ENCODE measurements around the gene KRTAP4-4.
"Not testable (repeated sequence)": the region's sequence is repeated elsewhere in the genome, so short reads cannot be mapped to it uniquely, and the experiment has no call there.

Gene KRTAP4-4

DNA sequence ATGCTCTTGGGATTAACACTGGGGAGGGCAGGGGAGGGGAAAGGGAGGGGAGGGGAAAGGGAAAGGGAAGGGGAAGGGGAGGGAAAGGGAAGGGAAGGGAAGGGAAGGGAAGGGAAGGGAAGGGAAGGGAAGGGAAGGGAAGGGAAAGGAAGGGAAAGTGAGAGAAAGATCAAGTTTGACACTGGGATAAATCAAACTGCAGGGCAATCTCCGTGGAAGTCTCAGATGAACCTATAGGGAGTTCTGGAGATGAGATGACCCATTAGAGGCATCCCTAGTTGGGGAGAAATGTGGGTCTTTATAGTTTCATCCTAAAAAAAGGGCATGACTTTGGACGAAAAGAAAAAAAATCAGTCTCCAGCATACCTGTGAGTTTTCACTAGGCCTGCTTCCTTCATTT is 38.8 kb downstream of the KRTAP4-4 start:
- DNase-seq (ENCODE audit: low read depth) = no peak
- no peak overlapping the region for H3K4me3 ChIP-seq (ENCODE audit: low read depth, low read length)
- TF ChIP-seq, protein P1, sequence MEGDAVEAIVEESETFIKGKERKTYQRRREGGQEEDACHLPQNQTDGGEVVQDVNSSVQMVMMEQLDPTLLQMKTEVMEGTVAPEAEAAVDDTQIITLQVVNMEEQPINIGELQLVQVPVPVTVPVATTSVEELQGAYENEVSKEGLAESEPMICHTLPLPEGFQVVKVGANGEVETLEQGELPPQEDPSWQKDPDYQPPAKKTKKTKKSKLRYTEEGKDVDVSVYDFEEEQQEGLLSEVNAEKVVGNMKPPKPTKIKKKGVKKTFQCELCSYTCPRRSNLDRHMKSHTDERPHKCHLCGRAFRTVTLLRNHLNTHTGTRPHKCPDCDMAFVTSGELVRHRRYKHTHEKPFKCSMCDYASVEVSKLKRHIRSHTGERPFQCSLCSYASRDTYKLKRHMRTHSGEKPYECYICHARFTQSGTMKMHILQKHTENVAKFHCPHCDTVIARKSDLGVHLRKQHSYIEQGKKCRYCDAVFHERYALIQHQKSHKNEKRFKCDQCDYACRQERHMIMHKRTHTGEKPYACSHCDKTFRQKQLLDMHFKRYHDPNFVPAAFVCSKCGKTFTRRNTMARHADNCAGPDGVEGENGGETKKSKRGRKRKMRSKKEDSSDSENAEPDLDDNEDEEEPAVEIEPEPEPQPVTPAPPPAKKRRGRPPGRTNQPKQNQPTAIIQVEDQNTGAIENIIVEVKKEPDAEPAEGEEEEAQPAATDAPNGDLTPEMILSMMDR (IDR thresholded peaks at IDR 0.05; ENCODE audit: low read depth, low read length, missing control alignments) = no peak

GRCh38 chr17:41119696-41120690 is 40.6 kb downstream of the KRTAP4-4 start:
- not testable (repeated sequence) for H3K4me3 ChIP-seq (ENCODE audit: low read depth, low read length); DNase-seq (ENCODE audit: low read depth)

DNA sequence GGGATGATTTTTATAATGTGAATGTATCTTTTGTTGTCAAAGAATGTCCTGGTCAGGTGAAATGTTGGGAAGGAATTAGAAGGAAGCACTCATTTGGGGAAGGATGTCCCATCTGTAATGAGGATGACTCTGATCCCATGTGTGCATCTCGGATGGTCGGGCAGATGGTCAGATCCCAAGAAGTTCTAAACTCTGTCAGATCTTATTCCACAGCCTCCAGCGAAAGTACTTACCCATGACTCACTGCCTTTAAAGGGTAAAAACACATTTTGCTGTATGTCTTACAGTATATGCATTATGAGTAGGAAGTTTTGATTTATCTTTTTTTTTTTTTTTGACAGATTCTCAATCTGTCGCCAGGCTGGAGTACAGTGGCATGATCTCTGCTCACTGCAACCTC is 41.8 kb downstream of the KRTAP4-4 start:
- no peak overlapping the region for H3K4me3 ChIP-seq (ENCODE audit: low read depth, low read length)
- no peak for DNase-seq (ENCODE audit: low read depth)
- TF ChIP-seq, protein P1 (IDR thresholded peaks at IDR 0.05; ENCODE audit: low read depth, low read length, missing control alignments) = no peak

DNA sequence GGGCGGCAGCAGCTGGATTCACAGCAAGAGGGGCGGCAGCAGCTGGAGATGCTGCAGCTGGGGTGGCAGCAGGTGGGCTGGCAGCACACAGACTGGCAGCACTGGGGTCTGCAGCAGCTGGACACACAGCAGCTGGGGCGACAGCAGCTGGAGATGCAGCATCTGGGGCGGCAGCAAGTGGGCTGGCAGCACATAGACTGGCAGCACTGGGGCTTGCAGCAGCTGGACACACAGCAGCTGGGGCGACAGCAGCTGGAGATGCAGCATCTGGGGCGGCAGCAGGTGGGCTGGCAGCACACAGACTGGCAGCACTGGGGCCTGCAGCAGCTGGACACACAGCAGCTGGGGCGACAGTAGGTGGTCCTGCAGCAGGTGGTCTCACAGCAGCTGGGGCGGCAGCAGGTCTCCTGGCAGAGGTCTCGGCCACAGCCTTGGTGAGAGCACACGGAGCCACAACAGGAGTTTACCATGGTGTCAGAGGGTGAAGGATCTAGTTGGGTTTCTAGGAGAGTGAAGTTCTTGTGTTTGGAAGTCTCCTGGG is 42.6 kb downstream of the KRTAP4-4 start, which contains the start of gene KRTAP4-11:
KRTAP4-11 (minus strand) TSS at position 528 of the 541 bp plus-strand sequence; CDS start at position 470, 58 bp downstream.
- DNase-seq (ENCODE audit: low read depth); H3K4me3 ChIP-seq (ENCODE audit: low read depth, low read length): not testable (repeated sequence)

DNA sequence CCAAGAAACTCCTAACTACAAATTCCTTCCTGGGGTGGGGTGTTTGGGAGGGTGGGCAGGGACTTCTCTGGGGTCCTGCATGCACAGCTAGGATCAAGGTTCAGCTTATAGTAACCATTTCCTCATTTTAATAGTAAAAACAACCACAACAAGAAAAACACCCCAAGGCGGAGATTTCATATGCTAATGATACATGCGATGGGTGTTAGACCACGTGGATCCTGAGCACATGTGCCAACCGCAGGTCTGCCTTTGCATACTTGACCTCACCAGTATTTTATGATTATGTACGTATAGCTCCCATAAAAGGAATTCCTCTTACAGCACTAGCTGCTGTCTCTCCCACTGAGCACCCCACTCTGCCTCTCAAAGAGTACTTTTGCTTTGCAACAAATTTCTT is 44.3 kb downstream of the KRTAP4-4 start:
- no peak overlapping the region for H3K4me3 ChIP-seq (ENCODE audit: low read depth, low read length)
- DNase-seq (ENCODE audit: low read depth) = no peak

DNA sequence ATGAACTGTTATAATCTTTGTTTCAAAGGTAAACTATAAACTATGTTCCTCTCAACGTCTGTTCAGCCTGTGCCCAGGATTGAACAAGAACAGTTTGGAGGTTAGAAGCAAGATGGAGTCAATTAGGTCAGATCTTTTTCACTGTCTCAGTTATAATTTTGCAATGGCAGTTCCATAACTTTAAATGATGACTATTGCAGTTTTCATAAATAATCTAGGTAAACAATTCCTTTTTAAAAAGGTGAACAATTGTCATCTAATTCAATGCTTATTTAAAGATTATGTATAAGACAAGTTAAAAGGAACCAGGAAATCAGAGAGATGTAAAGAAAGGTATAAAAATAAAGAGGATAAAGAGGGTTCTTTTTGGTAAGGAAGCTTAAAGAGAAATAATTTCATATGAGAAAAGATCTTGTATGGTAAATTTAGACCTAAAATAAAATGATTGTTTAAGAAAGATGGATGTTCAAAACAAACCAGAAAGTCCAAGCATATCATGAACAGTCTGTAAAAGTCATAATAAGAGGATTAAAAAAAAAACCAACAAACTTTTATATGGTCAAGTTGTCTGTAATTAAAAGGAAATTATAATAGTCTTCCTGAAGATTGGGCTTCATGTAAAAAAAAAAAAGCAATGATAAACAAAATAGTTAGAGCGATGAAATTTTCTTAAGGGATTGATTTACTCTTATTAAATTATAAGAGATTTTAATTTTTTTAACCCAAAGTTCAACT is 49.2 kb downstream of the KRTAP4-4 start:
- no peak for DNase-seq (ENCODE audit: low read depth)
- H3K4me3 ChIP-seq (ENCODE audit: low read depth, low read length) = no peak overlapping the region
- TF ChIP-seq, protein P1 (IDR thresholded peaks at IDR 0.05; ENCODE audit: low read depth, low read length, missing control alignments) = no peak

More for the DNA sequence above, 44.3 kb downstream of the KRTAP4-4 start:
- TF ChIP-seq, protein P1 (IDR thresholded peaks at IDR 0.05; ENCODE audit: low read depth, low read length, missing control alignments) = no peak
